Activated CD8-positive, alpha-beta memory T cell treated with anti-CD3 and anti-CD28 coated beads, Interleukin-2, amount 50 U/mL, for 24 hours (primary cell): ENCODE data around the gene ARFGAP3.

Source experiments
- DNase-seq: peaks from one replicate; pipeline ENCODE4 v3.0.0-alpha.2; 2020; ENCODE audit errors: extremely low read depth

Gene ARFGAP3

GRCh38 chr22:42856865-42857704 lies at the start of gene ARFGAP3:
TSS of gene ARFGAP3 (minus strand) at chr22:42857273. CDS start at chr22:42857182, 91 bp downstream.
- DNase-seq = peak; percentile 70

- no peak for DNase-seq
Observed at GRCh38 chr22:42905702-42906183, 48.7 kb upstream of the ARFGAP3 start.

GRCh38 chr22:42905217-42905616 lies 48.1 kb upstream of the ARFGAP3 start:
- DNase-seq = no peak

GRCh38 chr22:42904050-42904449 lies 47.0 kb upstream of the ARFGAP3 start:
- no peak for DNase-seq

- DNase-seq = no peak
Observed at GRCh38 chr22:42902875-42903510, 45.9 kb upstream of the ARFGAP3 start.

- no peak for DNase-seq
Observed at GRCh38 chr22:42901790-42902508, 44.9 kb upstream of the ARFGAP3 start.

- DNase-seq = no peak
Observed at GRCh38 chr22:42897960-42898359, 40.9 kb upstream of the ARFGAP3 start.

- no peak for DNase-seq
Observed at GRCh38 chr22:42895541-42895981, 38.5 kb upstream of the ARFGAP3 start.

- no peak for DNase-seq
Observed at GRCh38 chr22:42895087-42895486, 38.0 kb upstream of the ARFGAP3 start.

GRCh38 chr22:42893371-42894150 lies 36.5 kb upstream of the ARFGAP3 start:
- no peak for DNase-seq

GRCh38 chr22:42892571-42893316 lies 35.7 kb upstream of the ARFGAP3 start:
- no peak for DNase-seq

- DNase-seq = no peak
Observed at GRCh38 chr22:42892156-42892555, 35.1 kb upstream of the ARFGAP3 start.

GRCh38 chr22:42891696-42892095 lies 34.6 kb upstream of the ARFGAP3 start:
- no peak for DNase-seq

- DNase-seq = no peak
Observed at GRCh38 chr22:42891008-42891407, 33.9 kb upstream of the ARFGAP3 start.

- DNase-seq = no peak
Observed at GRCh38 chr22:42889304-42889703, 32.2 kb upstream of the ARFGAP3 start.

- no peak for DNase-seq
Observed at GRCh38 chr22:42887523-42888507, 30.7 kb upstream of the ARFGAP3 start.

- no peak for DNase-seq
Observed at GRCh38 chr22:42887120-42887519, 30.0 kb upstream of the ARFGAP3 start.

GRCh38 chr22:42885446-42885845 lies 28.4 kb upstream of the ARFGAP3 start:
- no peak for DNase-seq

GRCh38 chr22:42884616-42885375 lies 27.7 kb upstream of the ARFGAP3 start:
- DNase-seq = no peak
